Psoas muscle (tissue), 8 donors: ENCODE data around the gene TMTC2. TPM values are rescaled to one million over a fixed set of nuclear protein-coding genes. Genes with fewer than 3 reads are reported as not detected.

Experiments used
- ATAC-seq, 4 donors: fragments of 200-7000 bp; cut with Tn5 transposase; one replicate each; pipeline ENCODE4 v1.9.1; 2020; ENCODE audit warnings: moderate library complexity in 3 of 4, mild to moderate bottlenecking in 2 of 4
- DNase-seq, 2 donors: peaks; one replicate each; pipeline ENCODE4 v3.0.0-alpha.2; 2020
- H3K27ac ChIP-seq: fragments of 200-600 bp; one replicate; pipeline ENCODE4 v1.8.0; 2022
- H3K27me3 ChIP-seq, 3 donors: fragments of 200-600 bp in 1 of 3; one replicate each; pipeline versions ENCODE4 v1.6.1 to v1.8.0; 2013 to 2022; ENCODE audit warnings: low read length in 2 of 3, mild to moderate bottlenecking in 2 of 3, moderate library complexity in 1 of 3; ENCODE audit not compliant: insufficient read depth in 3 of 3
- H3K36me3 ChIP-seq, 2 donors: fragments of 200-600 bp in 1 of 2; one replicate each; pipeline versions ENCODE4 v1.6.1 to v1.8.0; 2013 to 2022; ENCODE audit warnings: low read depth in 1 of 2, mild to moderate bottlenecking in 1 of 2, moderate library complexity in 1 of 2; ENCODE audit not compliant: insufficient read depth in 1 of 2
- H3K4me1 ChIP-seq: fragments of 200-600 bp; one replicate; pipeline ENCODE4 v1.8.0; 2022
- H3K4me3 ChIP-seq: fragments of 200-600 bp; one replicate; pipeline ENCODE4 v1.8.0; 2022; ENCODE audit warnings: mild to moderate bottlenecking
- H3K9me3 ChIP-seq: fragments of 200-600 bp; one replicate; pipeline ENCODE4 v1.8.0; 2022
- CTCF ChIP-seq: fragments of 200-600 bp; IDR thresholded peaks from one replicate; pipeline ENCODE4 v1.8.0; 2022; ENCODE audit warnings: antibody characterized with exemption
- WGBS, 3 donors: extraction: QIAGEN DNeasy Blood & Tissue Kit; methylation state at CpG; one replicate each; pipeline versions ENCODE4 v1.1.6 to v1.1.7; 2013; 5-methylcytosine and 5-hydroxymethylcytosine counted together
- intact Hi-C, 2 donors: fragments of 100-400 bp; cut with DNase I; formaldehyde crosslinking; loops; one replicate each; pipeline versions ENCODE4 v1.11.0 to v1.14.2; 2022
- polyA plus RNA-seq, 3 donors: library from polyadenylated mRNA; stranded (reverse); fragments of 200-250 nt; gene quantifications; one replicate each; pipeline ENCODE4 v1.2.3, GENCODE V29; 2013
- total RNA-seq, 4 donors: library from RNA; stranded (reverse); fragmentation: NEBNext Ultra II Directional in 2 of 4; extraction: Animal tissue kit (Norgen Biotek cat#: 25700) in 2 of 4; gene quantifications; one replicate each; pipeline versions ENCODE4 v1.2.1 to v1.2.4, GENCODE V29; 2021 to 2023
- donor health status: healthy with polysubstance abuse.
- donor health status: DM: no; HTN: no; CAD: no; lungs with moderate emphysema.
- donor health status: Bipolar disorder and iron deficiency.
- donor health status: healthy.
- donor health status: DM: yes; HTN: yes; CAD: no.
- donor health status: DM: no; HTN: no; CAD: no.
- donor health status: DM: no; HTN: no; CAD: no.
- donor health status: DM: yes; HTN: yes; CAD: no.

TMTC2 gene
- total and polyA plus RNA-seq, 7 donors = 0.85 to 2.7 (median 1.8) TPM

- no peak for TF ChIP-seq CTCF
- H3K4me3 ChIP-seq = no peak overlapping the region
- no peaks in the 10 kb centered on the region for H3K27me3 ChIP-seq
- DNase-seq (no peak), ATAC-seq (no peak)
- H3K4me1 ChIP-seq = no peaks in the 10 kb centered on the region
- WGBS, 3 donors = 36 to 53% (median 39%) methylated on average over 4 of the region's 4 CpGs
- H3K9me3 ChIP-seq = no peaks in the 10 kb centered on the region
- no peaks in the 10 kb centered on the region for H3K36me3 ChIP-seq
- intact Hi-C loops = no loop called here
- H3K27ac ChIP-seq = no peak overlapping the region
Measured at GRCh38 chr12:83018088-83018487, 331.4 kb downstream of the TMTC2 start.

DNA sequence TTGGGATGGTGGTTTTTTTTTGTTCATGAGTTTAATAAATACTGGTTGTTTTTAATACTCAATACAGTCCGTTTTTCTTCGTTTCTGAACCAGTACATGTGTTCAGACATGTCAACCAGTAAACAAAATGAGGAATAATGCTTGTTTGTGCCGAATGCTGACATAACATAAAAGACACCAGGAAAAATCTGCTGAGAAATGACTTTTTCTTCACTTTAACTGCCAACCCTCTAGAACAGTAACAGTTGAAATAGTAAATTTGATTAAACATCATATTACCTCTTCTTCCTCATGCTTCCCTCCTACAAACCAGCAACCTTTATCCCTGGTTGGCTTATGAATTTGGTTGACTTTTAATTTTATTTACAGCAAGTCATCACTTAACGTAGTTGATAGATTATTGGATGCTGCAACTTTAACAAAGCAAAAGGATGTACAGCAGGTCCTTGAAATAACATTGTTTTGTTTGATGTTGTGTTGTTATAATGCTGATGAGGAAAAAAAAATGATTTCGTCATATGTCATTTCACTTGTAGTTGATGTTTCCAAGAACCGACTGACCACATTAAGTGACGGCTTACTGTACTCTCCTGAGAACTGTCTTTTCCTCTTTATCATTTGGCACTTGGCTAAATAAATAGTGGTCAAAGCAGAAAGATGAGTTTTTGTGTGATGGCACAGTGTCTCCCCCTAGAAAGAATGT is 340.5 kb downstream of the TMTC2 start:
- H3K4me3 ChIP-seq = no peak overlapping the region

GRCh38 chr12:83031196-83031595 is 344.5 kb downstream of the TMTC2 start:
- H3K4me3 ChIP-seq = no peak overlapping the region
- 61 to 78% (median 62%) methylated on average over 2 of the region's 2 CpGs for WGBS, 3 donors
- ATAC-seq (no peak), DNase-seq (no peak)
- no peak for TF ChIP-seq CTCF
- no peaks in the 10 kb centered on the region for H3K4me1 ChIP-seq
- no peaks in the 10 kb centered on the region for H3K27me3 ChIP-seq
- no peaks in the 10 kb centered on the region for H3K9me3 ChIP-seq
- no peaks in the 10 kb centered on the region for H3K36me3 ChIP-seq
- intact Hi-C loops = no loop called here
- H3K27ac ChIP-seq = no peak overlapping the region

More for the DNA sequence above, 340.5 kb downstream of the TMTC2 start:
- H3K27ac ChIP-seq = no peak overlapping the region
- no peaks in the 10 kb centered on the region for H3K9me3 ChIP-seq
- no peak for ATAC-seq
- H3K4me1 ChIP-seq = no peaks in the 10 kb centered on the region
- 74 to 76% (median 74%) methylated on average over 7 of the region's 7 CpGs for WGBS, 3 donors
- H3K36me3 ChIP-seq = no peaks in the 10 kb centered on the region
- no peak for TF ChIP-seq CTCF
- no peak for DNase-seq
- intact Hi-C loops = no loop called here
- H3K27me3 ChIP-seq = no peaks in the 10 kb centered on the region

DNA sequence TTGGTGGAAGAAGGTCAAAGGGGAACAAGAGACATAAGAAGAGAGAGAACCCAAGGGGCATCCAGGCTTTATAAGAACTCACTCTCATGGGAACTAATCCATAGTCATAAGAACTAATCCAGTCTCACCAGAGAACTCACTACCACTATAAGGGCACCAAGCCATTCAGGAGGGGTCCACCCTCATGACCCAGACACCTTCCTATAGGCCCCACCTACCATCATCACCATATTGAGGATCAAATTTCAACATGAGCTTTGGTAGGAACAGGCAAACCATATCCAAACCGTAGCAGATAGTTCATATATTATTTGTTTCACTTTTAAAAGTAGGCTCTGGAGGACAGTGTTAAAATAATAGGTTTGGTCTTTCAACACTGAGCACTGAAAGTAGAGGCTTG is 350.1 kb downstream of the TMTC2 start:
- 60 to 91% (median 63%) methylated on average over 1 of the region's 1 CpG for WGBS, 3 donors
- Histone ChIP-seq H3K36me3 (no peaks in the 10 kb centered on the region), H3K9me3 (no peaks in the 10 kb centered on the region), H3K4me3 (no peak overlapping the region), H3K27ac (no peak overlapping the region), H3K4me1 (no peaks in the 10 kb centered on the region), H3K27me3 (no peaks in the 10 kb centered on the region)
- no peak for TF ChIP-seq CTCF
- DNase-seq (no peak), ATAC-seq (no peak)
- intact Hi-C loops = no loop called here

DNA sequence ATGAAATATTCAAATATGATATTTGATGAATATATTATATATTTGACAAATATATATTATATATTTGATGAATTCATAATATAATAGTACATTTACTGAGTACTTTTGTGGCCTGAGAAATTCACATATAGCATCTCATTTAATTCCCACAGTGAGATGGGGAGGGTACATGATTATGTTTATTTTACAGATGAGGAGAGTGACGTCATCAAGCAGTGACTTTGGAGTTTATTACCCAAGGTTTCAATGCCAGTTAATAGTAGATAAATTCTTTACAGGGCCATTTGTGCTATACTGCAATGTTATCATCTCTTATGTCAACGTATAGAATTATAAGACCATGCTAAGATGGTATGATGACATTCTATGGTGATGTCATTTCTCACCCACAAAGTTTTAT is 352.7 kb downstream of the TMTC2 start:
- intact Hi-C loops = no loop called here
- no peak overlapping the region for H3K27ac ChIP-seq
- no peak for ATAC-seq
- no peaks in the 10 kb centered on the region for H3K9me3 ChIP-seq
- TF ChIP-seq CTCF = no peak
- H3K36me3 ChIP-seq = no peaks in the 10 kb centered on the region
- H3K4me1 ChIP-seq = no peaks in the 10 kb centered on the region
- no peaks in the 10 kb centered on the region for H3K27me3 ChIP-seq
- 82 to 85% (median 82%) methylated on average over 2 of the region's 2 CpGs for WGBS, 3 donors
- H3K4me3 ChIP-seq = no peak overlapping the region
- no peak for DNase-seq
